ENCODE data around the gene BRD4. TPM values are rescaled to one million over a fixed set of nuclear protein-coding genes. Genes with fewer than 3 reads are reported as not detected.

The BRD4 gene
- total and polyA plus RNA-seq, 2 of the 13 experiments (the other 11 are each of a cell fraction or from before 2014, with no cell fraction given), result 10.5 to 11.4 TPM

GRCh38 chr19:15268192-15268927, 64.0 kb downstream of the BRD4 start (continued):
- TF ChIP-seq ZBTB46 (CRISPR knock-in tag; IDR thresholded peaks at IDR 0.05; ENCODE audit: borderline replicate concordance), result no peak
- 0 out of 2 replicates have a peak, but pooled peaks have one; percentile 35 for TF ChIP-seq ZSCAN25 (CRISPR knock-in tag; IDR thresholded peaks at IDR 0.05)
- TF ChIP-seq MEIS1 (CRISPR knock-in tag; IDR thresholded peaks at IDR 0.05; ENCODE audit: borderline replicate concordance), result no peak
- TF ChIP-seq RARG (CRISPR knock-in tag; IDR thresholded peaks at IDR 0.05; ENCODE audit: low read depth), result no peak
- TF ChIP-seq, protein P1, sequence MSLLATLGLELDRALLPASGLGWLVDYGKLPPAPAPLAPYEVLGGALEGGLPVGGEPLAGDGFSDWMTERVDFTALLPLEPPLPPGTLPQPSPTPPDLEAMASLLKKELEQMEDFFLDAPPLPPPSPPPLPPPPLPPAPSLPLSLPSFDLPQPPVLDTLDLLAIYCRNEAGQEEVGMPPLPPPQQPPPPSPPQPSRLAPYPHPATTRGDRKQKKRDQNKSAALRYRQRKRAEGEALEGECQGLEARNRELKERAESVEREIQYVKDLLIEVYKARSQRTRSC (CRISPR knock-in tag; IDR thresholded peaks at IDR 0.05; ENCODE audit: low read depth), result no peak
- no peak for TF ChIP-seq PBX2 (CRISPR knock-in tag; IDR thresholded peaks at IDR 0.05)
- no peak for TF ChIP-seq FOXC1 (CRISPR knock-in tag; IDR thresholded peaks at IDR 0.05; ENCODE audit: borderline replicate concordance)
- TF ChIP-seq NR2F6 (IDR thresholded peaks at IDR 0.05), result 0 out of 2 replicates have a peak, but pooled peaks have one; percentile 14
- TF ChIP-seq NR2F6 (CRISPR knock-in tag; IDR thresholded peaks at IDR 0.05), result no peak
- TF ChIP-seq ADNP (CRISPR knock-in tag; IDR thresholded peaks at IDR 0.05), result no peak
- TF ChIP-seq CCDC6 (CRISPR knock-in tag; IDR thresholded peaks at IDR 0.05), result no peak
- no peak for TF ChIP-seq KLF9 (CRISPR knock-in tag; IDR thresholded peaks at IDR 0.05; ENCODE audit: low read depth)
- TF ChIP-seq, protein P2, sequence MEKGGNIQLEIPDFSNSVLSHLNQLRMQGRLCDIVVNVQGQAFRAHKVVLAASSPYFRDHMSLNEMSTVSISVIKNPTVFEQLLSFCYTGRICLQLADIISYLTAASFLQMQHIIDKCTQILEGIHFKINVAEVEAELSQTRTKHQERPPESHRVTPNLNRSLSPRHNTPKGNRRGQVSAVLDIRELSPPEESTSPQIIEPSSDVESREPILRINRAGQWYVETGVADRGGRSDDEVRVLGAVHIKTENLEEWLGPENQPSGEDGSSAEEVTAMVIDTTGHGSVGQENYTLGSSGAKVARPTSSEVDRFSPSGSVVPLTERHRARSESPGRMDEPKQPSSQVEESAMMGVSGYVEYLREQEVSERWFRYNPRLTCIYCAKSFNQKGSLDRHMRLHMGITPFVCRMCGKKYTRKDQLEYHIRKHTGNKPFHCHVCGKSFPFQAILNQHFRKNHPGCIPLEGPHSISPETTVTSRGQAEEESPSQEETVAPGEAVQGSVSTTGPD (CRISPR knock-in tag; IDR thresholded peaks at IDR 0.05), result peak; percentile 74; the same call in 1 of the 2 replicates
- TF ChIP-seq, protein P3, sequence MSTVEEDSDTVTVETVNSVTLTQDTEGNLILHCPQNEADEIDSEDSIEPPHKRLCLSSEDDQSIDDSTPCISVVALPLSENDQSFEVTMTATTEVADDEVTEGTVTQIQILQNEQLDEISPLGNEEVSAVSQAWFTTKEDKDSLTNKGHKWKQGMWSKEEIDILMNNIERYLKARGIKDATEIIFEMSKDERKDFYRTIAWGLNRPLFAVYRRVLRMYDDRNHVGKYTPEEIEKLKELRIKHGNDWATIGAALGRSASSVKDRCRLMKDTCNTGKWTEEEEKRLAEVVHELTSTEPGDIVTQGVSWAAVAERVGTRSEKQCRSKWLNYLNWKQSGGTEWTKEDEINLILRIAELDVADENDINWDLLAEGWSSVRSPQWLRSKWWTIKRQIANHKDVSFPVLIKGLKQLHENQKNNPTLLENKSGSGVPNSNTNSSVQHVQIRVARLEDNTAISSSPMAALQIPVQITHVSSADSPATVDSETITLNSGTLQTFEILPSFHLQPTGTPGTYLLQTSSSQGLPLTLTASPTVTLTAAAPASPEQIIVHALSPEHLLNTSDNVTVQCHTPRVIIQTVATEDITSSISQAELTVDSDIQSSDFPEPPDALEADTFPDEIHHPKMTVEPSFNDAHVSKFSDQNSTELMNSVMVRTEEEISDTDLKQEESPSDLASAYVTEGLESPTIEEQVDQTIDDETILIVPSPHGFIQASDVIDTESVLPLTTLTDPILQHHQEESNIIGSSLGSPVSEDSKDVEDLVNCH (CRISPR knock-in tag; IDR thresholded peaks at IDR 0.05), result no peak
